Lung (tissue), 12 donors: ENCODE data around the gene LEPROT. TPM values are rescaled to one million over a fixed set of nuclear protein-coding genes. Genes with fewer than 3 reads are reported as not detected.
"Not testable (repeated sequence)": the region's sequence is repeated elsewhere in the genome, so short reads cannot be mapped to it uniquely, and the experiment has no call there.

Source experiments
- ATAC-seq: fragments of 200-7000 bp; cut with Tn5 transposase; one replicate; pipeline ENCODE4 v1.9.1; 2020; ENCODE audit warnings: moderate number of reproducible peaks; ENCODE audit not compliant: insufficient read depth, low FRiP score
- DNase-seq, 3 donors: peaks; one replicate each; pipeline ENCODE4 v3.0.0-alpha.2; 2013 to 2017
- H3K27ac ChIP-seq, 2 donors: one replicate each; pipeline ENCODE4 v1.5.1; 2013; ENCODE audit warnings: mild to moderate bottlenecking in 2 of 2, moderate library complexity in 2 of 2, control low read depth in 1 of 2, inconsistent platforms in 1 of 2, low read depth in 1 of 2, low read length in 1 of 2
- H3K27me3 ChIP-seq, 3 donors: one replicate each; pipeline ENCODE4 v1.5.1; 2013; ENCODE audit warnings: low read length in 2 of 3; ENCODE audit not compliant: control insufficient read depth in 3 of 3, insufficient read depth in 3 of 3
- H3K36me3 ChIP-seq, 4 donors: one replicate each; pipeline ENCODE4 v1.5.1; 2013; ENCODE audit warnings: low read length in 4 of 4, mild to moderate bottlenecking in 1 of 4, moderate library complexity in 1 of 4; ENCODE audit not compliant: control insufficient read depth in 4 of 4, insufficient read depth in 4 of 4
- H3K4me1 ChIP-seq, 5 donors: one replicate each; pipeline ENCODE4 v1.5.1; 2013; ENCODE audit warnings: low read length in 5 of 5, mild to moderate bottlenecking in 2 of 5, moderate library complexity in 1 of 5; ENCODE audit not compliant: control insufficient read depth in 5 of 5, insufficient read depth in 5 of 5
- H3K4me3 ChIP-seq: one replicate; pipeline ENCODE4 v1.5.1; 2013; ENCODE audit warnings: mild to moderate bottlenecking, control low read depth, moderate library complexity
- H3K9ac ChIP-seq, 2 donors: one replicate each; pipeline ENCODE4 v1.5.1; 2013; ENCODE audit warnings: low read length in 2 of 2, control low read depth in 1 of 2; ENCODE audit not compliant: insufficient read depth in 1 of 2
- H3K9me3 ChIP-seq, 4 donors: one replicate each; pipeline ENCODE4 v1.5.1; 2013; ENCODE audit warnings: low read length in 3 of 4, mild to moderate bottlenecking in 1 of 4, moderate library complexity in 1 of 4; ENCODE audit not compliant: control insufficient read depth in 4 of 4, insufficient read depth in 3 of 4
- CTCF ChIP-seq: IDR thresholded peaks from 2 replicates; pipeline ENCODE4 v1.5.1; 2012; ENCODE audit warnings: mild to moderate bottlenecking; ENCODE audit errors: control extremely low read depth, extremely low read depth
- WGBS, 2 donors: extraction: QIAGEN DNeasy Blood & Tissue Kit; methylation state at CpG; one replicate each; pipeline ENCODE4 v1.1.7; 2013; 5-methylcytosine and 5-hydroxymethylcytosine counted together
- polyA plus RNA-seq, 2 donors: library from polyadenylated mRNA; stranded (reverse); fragments of 200-250 nt; gene quantifications; one replicate each; pipeline ENCODE4 v1.2.1, GENCODE V29; 2013
- total RNA-seq, 2 donors: library from RNA; depleted of rRNA in 1 of 2; stranded (reverse); fragments of >200 nt in 1 of 2; gene quantifications; one replicate each; pipeline ENCODE4 v1.2.1, GENCODE V29; 2014 to 2021
- donor health status: control.
- donor health status: control.
- donor health status: Bipolar disorder and iron deficiency.
- donor health status: healthy.
- donor health status: DM: yes; HTN: yes; CAD: no.

Gene LEPROT
- total and polyA plus RNA-seq, 4 donors: 43.0 to 88.6 (median 68.5) TPM

- TF ChIP-seq CTCF: no peak
- no peaks in the 10 kb centered on the region for H3K4me1 ChIP-seq
- no peak for ATAC-seq
Observed at GRCh38 chr1:65457868-65458267, 37.4 kb downstream of the LEPROT start.

GRCh38 chr1:65458730-65459396 is 38.4 kb downstream of the LEPROT start:
- H3K9ac ChIP-seq: no peak overlapping the region
- no peaks in the 10 kb centered on the region for H3K27me3 ChIP-seq
- no peak overlapping the region for H3K27ac ChIP-seq
- H3K4me3 ChIP-seq: no peak overlapping the region
- TF ChIP-seq CTCF: no peak
- H3K4me1 ChIP-seq: no peaks in the 10 kb centered on the region
- no peaks in the 10 kb centered on the region for H3K9me3 ChIP-seq
- DNase-seq (no peak), ATAC-seq (no peak)
- H3K36me3 ChIP-seq: no peaks in the 10 kb centered on the region
- WGBS, 2 donors: 91 to 97% methylated on average over 2 of the region's 2 CpGs

More at GRCh38 chr1:65457868-65458267, 37.4 kb downstream of the LEPROT start:
- Histone ChIP-seq H3K9ac (no peak overlapping the region), H3K27ac (no peak overlapping the region), H3K9me3 (no peaks in the 10 kb centered on the region), H3K36me3 (no peaks in the 10 kb centered on the region), H3K27me3 (no peaks in the 10 kb centered on the region), H3K4me3 (no peak overlapping the region)
- no peak for DNase-seq

- WGBS, 2 donors: 78 to 83% methylated on average over 1 of the region's 1 CpG
- no peak for DNase-seq
- no peak overlapping the region for H3K27ac ChIP-seq
Observed at GRCh38 chr1:65459397-65459768, 38.9 kb downstream of the LEPROT start.

GRCh38 chr1:65465837-65466236 is 45.4 kb downstream of the LEPROT start:
- not testable (repeated sequence) for H3K36me3 ChIP-seq, ATAC-seq, H3K4me1 ChIP-seq, DNase-seq, H3K9me3 ChIP-seq, H3K4me3 ChIP-seq, H3K27ac ChIP-seq, H3K9ac ChIP-seq, H3K27me3 ChIP-seq
- 81 to 97% methylated on average over 1 of the region's 1 CpG for WGBS, 2 donors

More at GRCh38 chr1:65459397-65459768, 38.9 kb downstream of the LEPROT start:
- no peaks in the 10 kb centered on the region for H3K4me1 ChIP-seq
- no peaks in the 10 kb centered on the region for H3K27me3 ChIP-seq
- TF ChIP-seq CTCF: no peak
- no peak for ATAC-seq
- H3K36me3 ChIP-seq: no peaks in the 10 kb centered on the region
- no peak overlapping the region for H3K4me3 ChIP-seq
- H3K9ac ChIP-seq: no peak overlapping the region
- H3K9me3 ChIP-seq: no peaks in the 10 kb centered on the region
